SK-N-MC (cell line): ENCODE measurements around the gene MUC6.

Experiments used
- DNase-seq: peaks from one replicate; pipeline ENCODE4 v3.0.0-alpha.2; 2011; ENCODE audit warnings: low read depth, low spot score
- H3K27ac ChIP-seq: fragments of 200-600 bp; sonication (generic); 2 replicates; pipeline ENCODE4 v1.5.1; 2016; ENCODE audit warnings: mixed run types
- H3K36me3 ChIP-seq: fragments of 200-600 bp; sonication (generic); 2 replicates; pipeline ENCODE4 v1.6.1; 2017; ENCODE audit warnings: antibody characterized with exemption, low read length, mixed read lengths; ENCODE audit not compliant: insufficient read depth
- H3K4me3 ChIP-seq: fragments of 200-600 bp; sonication (generic); 2 replicates; pipeline ENCODE4 v1.5.1; 2016
- H3K9ac ChIP-seq: fragments of 200-600 bp; sonication (generic); 2 replicates; pipeline ENCODE4 v1.8.0; 2017; ENCODE audit warnings: mixed run types, mixed read lengths; ENCODE audit not compliant: insufficient read length
- H3K9me3 ChIP-seq: fragments of 200-600 bp; sonication (generic); 2 replicates; pipeline ENCODE4 v1.6.1; 2017; ENCODE audit warnings: low read depth, mild to moderate bottlenecking, antibody characterized with exemption, low read length, moderate library complexity, mixed read lengths
- EZH2 ChIP-seq: fragments of 200-600 bp; sonication (generic); IDR thresholded peaks from one replicate; pipeline ENCODE4 v1.6.1; 2017; ENCODE audit warnings: antibody characterized with exemption
- FOXP2 ChIP-seq: optimal IDR thresholded peaks from 2 replicates; pipeline ENCODE3; 2011; ENCODE audit warnings: mild to moderate bottlenecking, moderate library complexity; ENCODE audit not compliant: insufficient read depth; ENCODE audit errors: extremely low read length, control extremely low read depth
- POLR2AphosphoS5 ChIP-seq: IDR thresholded peaks from 2 replicates; pipeline ENCODE4 v1.6.1; 2012; ENCODE audit warnings: mild to moderate bottlenecking, low read depth, low read length, borderline replicate concordance

MUC6 gene

GRCh38 chr11:1009991-1010390 lies 26.5 kb downstream of the MUC6 start:
- Histone ChIP-seq H3K4me3 (no peak overlapping the region), H3K27ac (no peak overlapping the region), H3K9me3 (no peaks in the 10 kb centered on the region), H3K9ac (no peak overlapping the region), H3K36me3 (peaks cover 40% of the 10 kb centered on the region)
- no peak for DNase-seq
- TF ChIP-seq FOXP2 (no peak), EZH2 (no peak), POLR2AphosphoS5 (no peak)

GRCh38 chr11:1009371-1009770 lies 27.1 kb downstream of the MUC6 start:
- Histone ChIP-seq H3K36me3 (peaks cover 46% of the 10 kb centered on the region), H3K27ac (no peak overlapping the region), H3K9ac (no peak overlapping the region), H3K9me3 (no peaks in the 10 kb centered on the region), H3K4me3 (no peak overlapping the region)
- DNase-seq: no peak
- no peak for TF ChIP-seq EZH2
- no peak for TF ChIP-seq FOXP2
- TF ChIP-seq POLR2AphosphoS5: no peak

GRCh38 chr11:1008803-1009145 lies 27.7 kb downstream of the MUC6 start:
- Histone ChIP-seq H3K9me3 (no peaks in the 10 kb centered on the region), H3K27ac (peak overlapping the region; percentile 60; the same call in 1 of the 2 replicates), H3K36me3 (peaks cover 49% of the 10 kb centered on the region), H3K9ac (no peak overlapping the region), H3K4me3 (no peak overlapping the region)
- TF ChIP-seq FOXP2: no peak
- TF ChIP-seq EZH2: no peak
- no peak for TF ChIP-seq POLR2AphosphoS5
- DNase-seq: no peak

- Histone ChIP-seq H3K9me3 (no peaks in the 10 kb centered on the region), H3K4me3 (no peak overlapping the region), H3K9ac (no peak overlapping the region), H3K36me3 (peaks cover 54% of the 10 kb centered on the region), H3K27ac (peak overlapping the region; percentile 60)
- DNase-seq: no peak
- TF ChIP-seq FOXP2 (no peak), POLR2AphosphoS5 (no peak), EZH2 (no peak)
Measured at GRCh38 chr11:1008001-1008802, 28.3 kb downstream of the MUC6 start.

GRCh38 chr11:1007279-1007678 lies 29.2 kb downstream of the MUC6 start:
- Histone ChIP-seq H3K4me3 (no peak overlapping the region), H3K9ac (no peak overlapping the region), H3K36me3 (peaks cover 60% of the 10 kb centered on the region), H3K27ac (no peak overlapping the region), H3K9me3 (no peaks in the 10 kb centered on the region)
- no peak for TF ChIP-seq POLR2AphosphoS5
- no peak for TF ChIP-seq EZH2
- no peak for TF ChIP-seq FOXP2
- no peak for DNase-seq

GRCh38 chr11:1006762-1007161 lies 29.8 kb downstream of the MUC6 start:
- peaks cover 64% of the 10 kb centered on the region for H3K36me3 ChIP-seq
- no peaks in the 10 kb centered on the region for H3K9me3 ChIP-seq
- no peak overlapping the region for H3K9ac ChIP-seq
- no peak for DNase-seq
- TF ChIP-seq EZH2 (no peak), FOXP2 (no peak), POLR2AphosphoS5 (no peak)
- no peak overlapping the region for H3K27ac ChIP-seq
- H3K4me3 ChIP-seq: no peak overlapping the region

GRCh38 chr11:1005928-1006327 lies 30.6 kb downstream of the MUC6 start:
- DNase-seq: no peak
- Histone ChIP-seq H3K9ac (no peak overlapping the region), H3K4me3 (no peak overlapping the region), H3K27ac (no peak overlapping the region), H3K36me3 (peaks cover 60% of the 10 kb centered on the region), H3K9me3 (no peaks in the 10 kb centered on the region)
- no peak for TF ChIP-seq FOXP2
- TF ChIP-seq POLR2AphosphoS5: no peak
- no peak for TF ChIP-seq EZH2

GRCh38 chr11:1003159-1003558 lies 33.4 kb downstream of the MUC6 start:
- Histone ChIP-seq H3K4me3 (no peak overlapping the region), H3K27ac (no peak overlapping the region), H3K36me3 (peaks cover 46% of the 10 kb centered on the region), H3K9me3 (no peaks in the 10 kb centered on the region), H3K9ac (no peak overlapping the region)
- TF ChIP-seq POLR2AphosphoS5: no peak
- no peak for TF ChIP-seq EZH2
- TF ChIP-seq FOXP2: no peak
- DNase-seq: no peak

GRCh38 chr11:1002406-1002984 lies 34.0 kb downstream of the MUC6 start:
- H3K9ac ChIP-seq: no peak overlapping the region
- no peak overlapping the region for H3K4me3 ChIP-seq
- no peak for TF ChIP-seq FOXP2
- TF ChIP-seq EZH2: no peak
- no peak for TF ChIP-seq POLR2AphosphoS5
- no peaks in the 10 kb centered on the region for H3K9me3 ChIP-seq
- peaks cover 45% of the 10 kb centered on the region for H3K36me3 ChIP-seq
- no peak for DNase-seq
- H3K27ac ChIP-seq: no peak overlapping the region
